Glomerular endothelial cell (primary cell): ENCODE results near the gene GPSM1. TPM values are rescaled to one million over a fixed set of nuclear protein-coding genes. Genes with fewer than 3 reads are reported as not detected.

Experiments used
- DNase-seq: peaks from one replicate; pipeline ENCODE4 v3.0.0-alpha.2; 2011; ENCODE audit warnings: low read depth, low spot score; ENCODE audit errors: extremely low read depth
- total RNA-seq: library from RNA; depleted of rRNA; stranded (reverse); fragments of >200 nt; gene quantifications from 2 replicates; pipeline ENCODE4 v1.2.3, GENCODE V29; 2015

GPSM1 gene, protein sequence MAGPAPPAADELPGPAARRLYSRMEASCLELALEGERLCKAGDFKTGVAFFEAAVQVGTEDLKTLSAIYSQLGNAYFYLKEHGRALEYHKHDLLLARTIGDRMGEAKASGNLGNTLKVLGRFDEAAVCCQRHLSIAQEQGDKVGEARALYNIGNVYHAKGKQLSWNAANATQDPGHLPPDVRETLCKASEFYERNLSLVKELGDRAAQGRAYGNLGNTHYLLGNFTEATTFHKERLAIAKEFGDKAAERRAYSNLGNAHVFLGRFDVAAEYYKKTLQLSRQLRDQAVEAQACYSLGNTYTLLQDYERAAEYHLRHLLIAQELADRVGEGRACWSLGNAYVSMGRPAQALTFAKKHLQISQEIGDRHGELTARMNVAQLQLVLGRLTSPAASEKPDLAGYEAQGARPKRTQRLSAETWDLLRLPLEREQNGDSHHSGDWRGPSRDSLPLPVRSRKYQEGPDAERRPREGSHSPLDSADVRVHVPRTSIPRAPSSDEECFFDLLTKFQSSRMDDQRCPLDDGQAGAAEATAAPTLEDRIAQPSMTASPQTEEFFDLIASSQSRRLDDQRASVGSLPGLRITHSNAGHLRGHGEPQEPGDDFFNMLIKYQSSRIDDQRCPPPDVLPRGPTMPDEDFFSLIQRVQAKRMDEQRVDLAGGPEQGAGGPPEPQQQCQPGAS
- 41.9 and 45.0 TPM in 2 replicates for total RNA-seq

DNA sequence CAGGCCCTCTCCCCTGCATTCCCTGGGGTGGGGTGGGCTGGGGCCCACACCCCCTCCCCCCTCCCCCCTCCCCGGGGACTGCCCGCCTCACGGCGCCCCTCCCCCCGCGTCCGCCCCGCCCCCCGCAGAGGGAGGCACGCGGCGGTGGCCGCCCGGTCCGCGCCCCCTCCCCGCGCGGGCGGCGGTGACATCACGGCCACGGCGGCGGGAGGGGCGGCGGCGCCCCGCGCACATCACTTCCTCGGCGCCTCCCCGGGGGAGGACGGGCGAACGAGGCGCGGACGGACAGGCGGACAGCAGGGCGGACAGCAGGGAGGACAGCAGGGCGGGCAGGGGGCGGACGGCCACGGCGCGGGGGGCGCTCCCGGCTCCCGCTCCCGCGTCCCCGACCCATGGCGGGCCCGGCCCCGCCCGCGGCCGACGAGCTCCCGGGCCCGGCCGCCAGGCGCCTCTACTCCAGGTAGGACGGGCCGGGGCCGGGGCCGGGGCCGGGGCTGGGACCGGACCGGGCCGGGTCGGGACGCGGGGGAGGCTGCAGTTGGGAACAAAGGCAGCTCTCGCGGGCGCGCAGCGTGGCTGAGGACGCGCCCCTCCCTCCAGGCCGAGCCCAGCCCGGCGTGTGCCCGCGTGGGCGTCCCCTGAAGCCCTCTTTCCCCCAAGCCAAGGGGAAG lies at the start of gene GPSM1:
TSS of gene GPSM1 (plus strand) at position 236 of the 671 bp plus-strand sequence. CDS start at position 393, 157 bp downstream.
- no peak for DNase-seq

DNA sequence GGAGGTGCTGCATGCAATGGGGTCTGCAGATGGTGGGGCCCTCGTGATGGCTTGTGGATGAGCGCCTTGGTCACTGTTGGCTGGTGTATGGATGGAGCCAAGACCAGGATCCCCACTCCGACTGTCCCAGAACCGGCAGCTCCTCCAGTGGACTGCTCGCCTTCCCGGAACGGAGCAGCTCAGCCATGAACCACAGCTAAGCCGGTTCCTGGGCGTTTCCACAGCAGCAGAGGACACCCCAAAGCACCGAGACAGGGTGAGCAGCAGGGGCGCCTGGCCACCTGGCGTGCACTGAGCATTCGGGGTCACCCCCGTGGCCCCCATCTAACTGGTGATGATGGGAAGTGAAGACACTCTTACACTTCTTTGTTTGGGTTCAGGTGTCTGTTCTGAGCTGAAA lies 49.6 kb upstream of the GPSM1 start:
- no peak for DNase-seq

DNA sequence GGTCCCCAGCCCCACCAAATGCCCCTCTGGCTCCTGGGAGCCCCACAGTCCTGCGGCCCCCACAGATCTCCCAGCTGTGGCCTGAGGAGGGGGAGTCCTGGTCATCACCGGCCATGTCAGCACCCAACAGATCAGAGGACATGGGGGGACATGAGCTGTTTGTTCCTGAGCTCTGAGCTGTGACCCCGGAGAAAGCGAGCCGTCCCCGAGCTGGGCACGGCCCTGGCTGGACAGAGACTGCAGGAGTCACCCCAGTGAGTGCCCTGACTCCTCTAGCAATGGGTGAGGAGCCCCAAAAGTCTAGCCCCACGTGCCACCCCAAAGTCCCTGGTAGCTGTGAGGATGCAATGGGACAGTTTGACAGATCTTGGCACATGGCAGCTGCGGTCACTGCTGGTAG lies 49.1 kb upstream of the GPSM1 start:
- no peak for DNase-seq

DNA sequence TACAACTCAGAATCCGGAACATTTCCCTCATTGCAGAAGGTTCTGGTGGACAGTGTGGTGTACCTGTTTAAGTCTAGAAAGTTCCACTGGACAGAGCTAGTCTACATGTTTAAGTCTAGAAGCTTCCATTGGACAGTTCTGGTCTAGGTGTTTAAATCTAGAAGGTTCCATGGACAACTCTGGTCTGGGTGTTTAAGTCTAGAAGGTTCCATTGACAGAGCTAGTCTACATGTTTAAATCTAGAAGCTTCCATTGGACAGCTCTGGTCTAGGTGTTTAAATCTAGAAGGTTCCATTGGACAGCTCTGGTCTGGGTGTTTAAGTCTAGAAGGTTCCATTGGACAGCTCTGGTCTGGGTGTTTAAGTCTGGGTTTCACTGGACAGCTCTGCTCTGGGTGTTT lies 48.4 kb upstream of the GPSM1 start:
- DNase-seq = no peak

DNA sequence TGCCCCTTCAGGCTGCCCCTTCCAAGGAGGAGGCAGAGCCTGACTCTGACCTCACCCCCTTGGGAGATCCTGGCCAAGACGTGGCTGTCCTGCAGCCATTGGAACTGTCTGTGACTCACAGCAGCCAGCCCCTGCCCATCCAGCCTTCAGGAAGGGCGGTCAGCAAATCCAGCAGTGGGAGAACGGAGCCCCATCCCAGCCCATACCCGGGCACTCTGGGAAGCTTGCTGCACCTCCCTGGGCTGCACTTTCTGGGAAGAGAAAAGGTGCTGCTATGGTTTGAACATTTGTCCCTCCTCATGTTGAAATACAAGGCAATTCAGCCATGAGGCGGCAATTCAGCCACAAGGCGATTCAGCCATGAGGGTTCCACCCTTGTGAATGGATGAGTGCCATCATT lies 47.9 kb upstream of the GPSM1 start:
- no peak for DNase-seq

DNA sequence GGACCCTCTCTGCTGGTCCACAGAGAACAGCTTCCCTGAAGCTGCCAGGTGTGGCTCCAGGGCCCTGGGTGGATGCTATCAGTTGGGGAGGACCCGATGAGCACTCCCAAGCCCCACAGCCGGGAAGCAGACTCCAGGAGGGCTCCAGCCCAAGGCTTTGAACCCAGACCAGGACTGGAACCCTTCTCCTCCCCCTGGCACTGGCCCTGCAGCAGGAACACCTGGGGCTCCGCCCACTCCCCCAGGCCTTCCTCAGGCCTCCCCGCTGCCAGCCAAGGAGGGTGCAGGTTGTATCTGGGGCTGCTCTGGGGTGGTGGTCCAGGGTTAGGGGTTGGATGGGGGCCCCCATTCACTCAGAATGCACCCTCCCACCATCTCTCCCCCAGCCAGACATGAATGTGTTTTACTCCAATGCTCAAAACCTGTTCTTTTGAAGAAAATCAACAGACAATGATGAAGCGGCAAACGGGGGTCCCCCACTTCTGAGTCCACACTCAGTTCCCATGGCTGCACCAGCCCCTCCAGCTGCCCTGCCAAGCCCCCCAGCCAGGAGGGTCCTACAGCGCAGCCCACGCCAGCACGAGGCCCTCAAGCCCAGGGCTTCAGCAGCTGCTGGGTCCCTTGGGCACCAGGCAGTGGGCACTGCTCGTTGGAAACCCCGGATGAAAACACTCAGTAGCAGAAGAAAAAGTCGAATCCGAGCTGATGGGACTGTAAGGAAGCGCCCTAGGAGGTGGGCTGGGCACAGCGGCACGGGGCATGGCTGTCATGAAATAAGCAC lies 46.6 kb upstream of the GPSM1 start:
- no peak for DNase-seq

DNA sequence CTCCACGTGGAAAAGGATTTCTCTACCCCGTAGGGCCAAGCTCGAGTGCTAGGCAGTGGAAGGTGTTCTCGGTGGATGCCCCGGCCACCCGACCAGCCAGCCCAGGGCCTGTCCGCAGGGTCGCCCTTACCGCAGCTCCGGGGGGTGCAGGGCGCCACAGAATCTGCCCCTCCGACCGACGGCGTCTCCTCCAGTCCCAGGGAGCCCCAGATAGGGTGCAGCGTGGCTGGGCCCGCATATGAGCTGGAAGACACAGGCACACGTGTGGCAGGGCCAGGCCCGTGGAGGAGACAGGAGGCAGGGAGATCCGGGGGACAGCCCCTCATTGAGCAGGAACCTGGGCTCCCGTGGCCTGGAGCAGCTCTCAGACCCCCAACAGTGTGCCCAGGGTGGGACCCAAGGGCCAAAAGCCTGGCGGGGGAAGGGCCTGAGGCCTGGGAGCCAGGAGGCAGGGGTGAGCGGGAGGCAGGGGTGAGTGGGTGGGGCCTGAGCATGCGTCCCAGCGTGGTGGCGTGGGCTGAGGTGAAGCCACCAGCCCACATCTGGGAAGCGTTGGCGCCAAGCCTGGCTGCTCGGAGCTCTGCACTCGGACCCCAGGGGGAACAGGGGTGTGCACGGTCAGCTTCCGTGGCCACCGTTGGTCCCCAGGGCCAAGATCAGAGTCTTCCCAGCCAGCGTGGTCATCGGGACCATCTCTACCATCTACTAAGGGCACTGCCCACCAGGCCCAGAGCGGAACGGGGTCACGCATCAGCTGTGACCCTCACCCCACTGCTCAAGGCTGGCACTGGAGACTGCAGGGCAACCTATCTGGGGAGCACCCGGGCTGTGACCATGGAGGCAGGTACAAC lies 45.7 kb upstream of the GPSM1 start:
- no peak for DNase-seq

DNA sequence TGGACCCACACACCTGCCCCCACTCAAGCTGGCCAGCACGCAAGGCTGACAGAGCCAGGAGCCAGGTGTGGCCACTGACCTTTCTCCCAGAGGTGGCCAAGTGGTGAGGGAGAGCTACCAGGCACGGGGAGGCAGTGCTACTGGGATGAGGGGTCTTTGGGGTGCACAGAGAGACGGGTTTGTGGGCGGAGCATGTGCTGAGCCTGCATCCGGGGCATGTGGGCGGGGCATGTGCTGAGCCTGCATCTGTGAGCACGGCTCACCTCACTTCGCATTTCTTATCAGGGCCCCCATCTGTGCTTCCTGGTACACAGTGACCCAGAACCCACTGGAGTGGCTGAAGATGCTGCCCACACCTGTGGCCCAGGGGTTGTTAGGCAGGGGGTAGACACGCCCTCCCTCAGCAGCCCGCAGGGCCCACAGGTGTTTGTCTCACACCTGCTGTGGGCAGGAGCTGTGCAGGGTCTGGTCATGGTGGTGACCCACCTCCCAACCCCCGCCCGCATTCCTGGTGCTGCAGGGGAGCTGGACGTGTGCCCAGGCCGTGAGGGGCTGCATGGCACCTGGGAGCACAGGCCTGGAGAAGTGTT lies 45.0 kb upstream of the GPSM1 start:
- no peak for DNase-seq

DNA sequence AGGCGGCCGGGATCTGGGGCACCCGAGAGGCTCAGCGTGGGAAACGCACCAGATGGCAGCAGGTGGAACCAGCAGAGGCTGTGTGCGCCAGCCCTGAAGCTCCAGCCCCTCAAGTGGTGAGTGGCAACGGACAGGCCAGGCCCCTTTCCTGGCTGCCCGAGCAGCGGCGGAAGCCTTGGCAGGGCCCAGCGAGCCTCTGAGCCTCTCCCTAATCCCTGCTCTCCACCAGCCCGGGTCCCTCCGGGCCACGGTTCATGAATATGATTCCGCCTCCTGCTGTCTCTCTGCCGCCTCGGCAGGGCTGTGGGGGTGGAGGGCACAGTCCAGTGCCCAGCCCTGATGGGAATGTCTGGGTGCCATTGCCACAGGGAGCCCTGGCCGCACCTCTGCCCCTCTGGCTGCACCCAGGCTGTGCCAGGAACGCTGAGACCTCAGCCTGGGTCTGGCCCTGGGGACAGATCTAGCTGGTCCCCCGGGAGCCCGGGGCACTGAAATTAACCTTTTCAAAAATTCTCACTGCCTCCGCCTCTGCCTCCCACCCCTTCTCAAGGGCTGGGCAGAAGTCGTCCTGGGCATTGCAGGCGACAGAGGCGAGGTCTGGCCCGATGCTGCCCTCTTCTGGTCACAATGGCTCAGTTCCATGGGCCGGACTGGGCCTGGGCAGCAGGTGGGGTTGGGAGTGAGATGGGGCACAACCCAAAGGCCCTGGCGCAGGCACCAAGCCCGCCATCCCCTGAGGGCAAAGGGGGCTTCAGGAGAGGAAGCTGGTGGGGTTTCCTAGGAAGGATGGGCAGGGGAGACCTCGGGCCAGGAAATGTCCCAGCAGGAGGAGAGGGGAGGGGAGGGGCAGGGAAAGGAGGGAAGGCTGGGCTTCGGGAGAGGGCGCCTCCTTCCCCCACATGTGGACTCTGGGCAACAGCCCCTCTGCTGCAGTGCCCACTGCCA lies 43.8 kb upstream of the GPSM1 start:
- no peak for DNase-seq

DNA sequence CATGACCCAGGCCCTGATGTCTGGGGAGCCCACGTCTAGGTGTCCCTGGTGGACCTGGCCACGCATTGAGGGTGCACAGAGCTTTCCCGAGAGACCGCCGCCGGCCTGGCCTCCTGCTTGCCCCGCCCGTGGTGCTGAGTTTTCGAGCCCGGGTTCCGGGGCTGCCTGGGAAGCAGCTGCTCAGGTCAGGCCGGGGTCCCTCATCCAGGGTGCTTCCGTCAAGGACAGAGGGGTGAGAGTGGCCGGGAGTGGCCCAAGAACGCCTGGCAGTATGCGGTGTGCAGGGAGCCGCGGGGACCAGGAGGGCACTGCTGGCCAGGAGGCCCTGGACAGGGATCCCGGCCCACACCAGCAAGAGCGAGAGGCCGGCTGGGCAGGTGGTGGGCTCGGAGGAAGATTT lies 43.0 kb upstream of the GPSM1 start:
- DNase-seq = no peak

DNA sequence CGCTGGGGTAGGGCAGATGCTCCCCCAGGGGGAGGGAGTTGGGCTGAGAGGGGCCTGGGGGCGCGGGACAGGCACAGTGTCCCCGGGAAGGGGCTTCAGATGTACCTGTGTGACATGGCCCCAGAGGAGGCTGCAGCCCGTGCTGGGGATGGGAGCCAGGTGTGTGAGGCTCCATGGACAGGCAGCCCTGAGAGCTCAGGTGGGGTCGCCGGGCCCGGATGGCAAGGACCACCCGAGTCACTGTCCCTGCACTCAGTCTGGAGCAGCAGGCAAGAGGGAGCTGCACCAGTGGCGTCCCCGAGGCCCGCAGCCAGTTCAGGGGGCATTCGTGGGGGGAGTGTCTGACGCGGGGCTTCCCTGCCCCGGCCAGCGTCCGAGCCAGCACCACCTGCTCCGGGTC lies 42.4 kb upstream of the GPSM1 start:
- DNase-seq = no peak

DNA sequence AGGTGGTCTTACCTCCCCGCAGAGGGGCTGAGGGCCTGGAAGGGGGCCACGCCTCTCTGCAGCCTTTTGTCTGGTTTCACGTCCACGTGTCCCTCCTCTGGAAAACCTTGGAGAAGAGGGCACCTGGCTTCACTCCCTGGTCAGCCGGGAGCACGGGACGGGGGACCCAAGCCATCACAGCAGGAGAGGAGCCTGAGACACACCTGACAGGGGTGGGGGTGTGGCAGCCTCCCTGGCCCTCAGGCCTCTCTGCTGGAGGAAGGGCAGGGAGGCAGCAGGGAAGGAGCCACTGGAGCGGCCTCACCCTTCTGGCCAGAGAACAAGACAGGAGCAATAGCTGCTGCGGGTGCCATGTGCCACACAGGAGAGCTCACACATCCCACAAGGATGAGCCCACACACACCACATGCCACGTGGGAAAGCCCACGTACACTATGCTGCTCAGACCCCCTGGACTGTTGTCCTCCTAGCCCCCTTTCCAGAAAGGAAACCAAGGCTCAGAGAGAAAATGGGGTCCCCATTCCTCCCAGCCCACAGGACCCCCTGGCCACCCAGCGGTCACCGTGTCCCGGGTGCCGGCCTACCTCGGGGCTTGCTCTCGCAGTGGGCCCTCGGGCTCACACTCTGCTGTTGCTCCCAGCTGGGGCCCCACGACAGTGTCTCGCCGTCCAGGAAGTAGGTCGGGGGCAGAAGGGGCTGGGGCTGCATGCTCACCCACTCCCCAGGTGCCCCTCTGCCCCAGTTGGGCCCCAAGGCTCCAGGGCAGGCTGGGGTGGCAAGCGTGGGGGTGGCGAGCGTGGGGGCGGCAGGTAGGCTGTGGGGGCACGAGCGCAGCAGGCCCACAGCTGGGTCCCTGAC lies 41.6 kb upstream of the GPSM1 start:
- no peak for DNase-seq

DNA sequence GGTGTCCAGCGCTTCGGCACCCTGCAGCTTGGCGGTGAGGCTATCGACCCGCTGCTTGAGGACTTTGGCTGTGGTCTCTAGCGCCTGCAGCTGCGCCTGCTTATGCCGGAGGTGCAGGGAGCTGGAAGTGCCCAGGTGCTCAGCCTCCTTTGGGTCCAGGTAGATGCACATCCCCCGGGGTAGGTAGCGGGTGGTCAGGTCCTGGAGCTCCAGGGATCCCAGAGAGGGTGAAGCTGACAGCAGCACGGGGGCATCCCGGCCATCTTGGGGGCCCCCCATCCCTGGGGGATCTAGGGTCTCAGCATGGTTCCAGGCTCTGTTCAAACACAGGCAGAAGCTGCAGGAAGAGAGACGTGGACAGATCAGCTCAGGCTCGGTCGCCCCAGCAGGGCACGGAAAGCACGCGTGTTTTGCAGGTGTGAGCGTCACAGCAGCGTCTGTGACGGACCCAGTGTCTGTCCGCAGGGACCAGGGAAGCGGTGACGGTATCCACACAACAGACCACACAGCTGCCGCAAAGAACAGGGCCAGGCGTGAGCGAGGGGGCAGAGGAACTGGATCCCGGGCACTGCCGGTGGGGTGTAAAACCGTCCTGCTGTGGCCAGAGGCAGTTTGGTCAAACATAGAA lies 40.9 kb upstream of the GPSM1 start:
- DNase-seq = no peak

DNA sequence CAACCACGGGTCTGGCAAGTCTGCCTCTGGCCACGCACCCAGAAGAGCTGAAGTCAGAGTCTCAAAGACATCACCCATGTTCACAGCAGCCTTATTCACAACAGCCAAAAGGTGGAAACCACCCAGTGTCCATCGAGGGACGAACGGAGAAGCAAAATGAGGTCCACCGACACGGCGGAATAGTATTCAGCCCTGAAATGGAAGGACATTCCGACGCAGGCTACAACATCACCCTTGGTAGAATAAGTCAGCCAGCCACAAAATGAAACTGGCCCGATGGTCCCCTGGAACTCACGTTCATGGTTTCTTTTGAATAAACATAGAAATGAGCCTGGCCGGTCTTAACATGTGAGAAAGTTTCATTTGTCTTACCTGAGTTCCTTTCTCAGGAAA lies 40.4 kb upstream of the GPSM1 start:
- no peak for DNase-seq

DNA sequence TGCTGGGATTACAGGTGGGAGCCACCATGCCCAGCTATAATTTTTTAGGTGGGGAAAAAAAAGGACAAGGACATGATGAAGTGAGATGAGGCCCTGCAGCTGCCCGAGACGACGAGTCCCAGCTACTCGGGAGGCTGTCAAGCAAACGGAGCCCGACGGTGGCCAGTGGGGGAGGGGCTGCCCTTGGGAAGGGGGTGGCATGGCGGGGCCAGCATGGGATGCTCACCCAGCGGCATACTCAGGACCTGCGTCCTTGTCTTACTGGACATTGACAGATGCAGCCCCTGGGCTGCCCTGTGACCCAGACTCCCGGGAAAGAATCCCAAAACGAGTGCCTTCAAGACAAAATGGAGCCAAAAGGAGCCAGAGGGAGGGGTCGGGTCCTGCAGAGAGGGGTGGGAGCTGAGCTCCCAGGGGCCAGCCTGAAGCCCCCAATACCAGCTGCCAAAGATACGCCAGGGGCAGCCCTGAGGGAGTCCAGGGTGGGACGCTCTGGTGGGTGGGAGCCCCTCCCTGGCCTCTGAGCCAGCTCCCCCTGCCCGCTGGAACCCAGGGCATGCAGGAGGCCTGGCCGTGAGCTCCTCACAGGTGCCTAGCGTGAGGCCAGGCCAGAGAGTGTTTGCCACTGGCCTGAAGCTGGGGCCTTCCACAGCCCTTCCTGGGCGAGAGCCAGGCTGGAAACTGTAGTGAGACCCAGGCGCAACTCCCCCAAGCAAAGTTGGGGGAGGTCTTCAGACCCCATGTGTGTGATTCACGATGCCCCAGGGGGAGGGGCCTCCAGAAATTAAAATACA lies 39.2 kb upstream of the GPSM1 start:
- DNase-seq = no peak
